ENCODE data around the gene MECP2. TPM values are rescaled to one million over a fixed set of nuclear protein-coding genes. Genes with fewer than 3 reads are reported as not detected.

MECP2 gene
- polyA plus RNA-seq, 4 donors = 9.4 to 18.4 (median 12.9) TPM

DNA sequence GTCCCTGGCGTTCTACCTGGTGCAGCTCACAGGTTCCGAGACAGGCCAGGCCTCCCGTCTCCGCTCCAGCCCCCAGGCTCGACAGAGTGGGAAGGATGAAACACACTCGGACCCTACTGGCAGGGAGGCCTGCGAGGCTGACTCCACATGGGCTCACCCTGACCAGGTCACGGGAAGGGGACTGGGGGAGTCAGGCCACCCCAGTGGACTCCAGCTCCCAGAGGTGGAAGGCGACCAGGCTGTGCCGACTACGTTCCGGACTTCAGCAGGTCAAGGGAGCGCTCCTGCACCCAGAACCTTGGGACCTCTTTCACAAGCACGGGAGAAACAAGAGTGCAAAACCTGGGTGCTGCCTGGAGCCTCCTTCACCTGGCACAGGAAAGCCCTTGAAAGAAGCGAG, 73.2 kb downstream of the MECP2 start:
- no peak overlapping the region for H3K4me3 ChIP-seq (ENCODE audit: low read depth in 1 of 3, low read length in 3 of 3)

DNA sequence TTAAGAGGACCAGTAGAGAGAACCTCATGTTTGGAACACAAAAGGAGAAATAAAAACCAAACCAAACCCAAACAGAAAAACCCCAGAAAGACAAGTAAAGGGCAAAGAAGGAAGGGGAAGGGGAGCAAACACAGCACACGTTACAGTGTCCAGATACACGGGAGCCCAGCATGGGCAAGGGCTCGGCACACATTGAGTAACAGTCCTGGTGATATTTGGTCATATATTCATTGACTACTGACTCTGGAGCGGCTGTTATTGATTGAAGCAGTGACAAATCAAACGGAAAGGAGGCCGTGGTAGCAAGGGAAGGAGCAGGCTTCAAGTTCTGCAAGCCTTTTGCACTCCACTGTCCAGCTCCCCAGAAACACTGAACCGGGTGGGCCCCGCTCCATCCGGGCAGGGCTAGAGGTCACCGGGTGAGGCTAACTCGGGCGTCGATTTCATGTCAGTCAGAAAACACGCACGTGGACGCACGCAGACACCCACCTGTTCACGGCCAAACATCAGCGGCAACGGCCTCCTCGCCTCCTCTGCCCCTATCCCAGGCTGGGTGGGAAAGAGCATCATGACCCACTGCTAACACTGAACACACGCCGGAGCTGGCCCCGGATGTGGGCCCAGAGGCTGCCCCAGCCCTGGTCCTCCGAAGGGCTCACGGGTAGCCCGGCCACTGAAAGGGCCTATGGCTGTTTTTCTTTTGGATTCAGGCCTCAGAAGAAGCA, 74.1 kb downstream of the MECP2 start:
- Histone ChIP-seq H3K27me3 (ENCODE audit: control insufficient read depth in 3 of 3, insufficient read depth in 3 of 3, low read length in 3 of 3) (no peaks in the 10 kb centered on the region), H3K27ac (ENCODE audit: low read depth in 1 of 3, low read length in 2 of 3) (peak overlapping the region in 1 of 3 donors; percentile 16), H3K4me3 (ENCODE audit: low read depth in 1 of 3, low read length in 3 of 3) (no peak overlapping the region), H3K9me3 (ENCODE audit: control insufficient read depth in 2 of 2, insufficient read depth in 1 of 2, low read depth in 1 of 2, low read length in 1 of 2) (no peaks in the 10 kb centered on the region), H3K4me1 (ENCODE audit: control insufficient read depth in 3 of 3, insufficient read depth in 2 of 3, low read depth in 1 of 3, low read length in 2 of 3) (peaks cover 0 to 5% (median 0%) of the 10 kb centered on the region in 3 donors), H3K36me3 (ENCODE audit: control insufficient read depth in 3 of 3, insufficient read depth in 2 of 3, low read depth in 1 of 3, low read length in 3 of 3) (peaks cover 0 to 39% (median 2%) of the 10 kb centered on the region in 3 donors)
- WGBS, 3 donors = 72 to 85% (median 84%) methylated on average over 24 to 27 of the region's 27 CpGs
- FAIRE-seq (no peak), DNase-seq (no peak)

More for the DNA sequence above, 73.2 kb downstream of the MECP2 start:
- 86 to 95% (median 94%) methylated on average over 15 of the region's 15 CpGs for WGBS, 3 donors
- no peak for FAIRE-seq
- Histone ChIP-seq H3K9me3 (ENCODE audit: control insufficient read depth in 2 of 2, insufficient read depth in 1 of 2, low read depth in 1 of 2, low read length in 1 of 2) (no peaks in the 10 kb centered on the region), H3K27me3 (ENCODE audit: control insufficient read depth in 3 of 3, insufficient read depth in 3 of 3, low read length in 3 of 3) (no peaks in the 10 kb centered on the region), H3K36me3 (ENCODE audit: control insufficient read depth in 3 of 3, insufficient read depth in 2 of 3, low read depth in 1 of 3, low read length in 3 of 3) (peaks cover 0 to 41% (median 2%) of the 10 kb centered on the region in 3 donors), H3K4me1 (ENCODE audit: control insufficient read depth in 3 of 3, insufficient read depth in 2 of 3, low read depth in 1 of 3, low read length in 2 of 3) (peaks cover 0 to 2% (median 0%) of the 10 kb centered on the region in 3 donors), H3K27ac (ENCODE audit: low read depth in 1 of 3, low read length in 2 of 3) (no peak overlapping the region)
- DNase-seq = no peak

DNA sequence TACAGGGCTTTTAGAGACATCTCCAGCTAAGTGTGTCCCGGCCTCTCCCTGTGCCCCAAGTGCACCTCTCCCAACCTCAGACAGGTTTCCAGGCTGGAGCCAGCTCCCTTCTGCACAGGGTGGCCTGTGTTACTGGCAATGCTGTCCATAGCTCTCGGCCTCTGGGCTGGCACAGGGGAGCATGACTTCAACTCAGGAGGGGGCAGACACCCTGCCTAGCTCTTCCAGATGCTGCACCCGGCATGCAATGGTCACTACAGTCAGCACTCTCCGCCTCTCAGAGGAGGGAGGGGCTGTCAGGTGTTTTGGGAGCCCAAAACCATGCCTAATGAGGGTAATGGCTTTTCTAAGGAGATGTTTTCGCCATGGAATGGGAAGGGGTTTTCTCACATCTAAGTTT, 75.4 kb downstream of the MECP2 start:
- no peaks in the 10 kb centered on the region for H3K9me3 ChIP-seq (ENCODE audit: control insufficient read depth in 2 of 2, insufficient read depth in 1 of 2, low read depth in 1 of 2, low read length in 1 of 2)
- DNase-seq (no peak), FAIRE-seq (no peak)
- H3K27ac ChIP-seq (ENCODE audit: low read depth in 1 of 3, low read length in 2 of 3) = no peak overlapping the region
- WGBS, 3 donors = 74 to 91% (median 84%) methylated on average over 4 to 5 of the region's 5 CpGs
- peaks cover 0 to 7% (median 0%) of the 10 kb centered on the region in 3 donors for H3K4me1 ChIP-seq (ENCODE audit: control insufficient read depth in 3 of 3, insufficient read depth in 2 of 3, low read depth in 1 of 3, low read length in 2 of 3)
- no peak overlapping the region for H3K4me3 ChIP-seq (ENCODE audit: low read depth in 1 of 3, low read length in 3 of 3)
- H3K27me3 ChIP-seq (ENCODE audit: control insufficient read depth in 3 of 3, insufficient read depth in 3 of 3, low read length in 3 of 3) = no peaks in the 10 kb centered on the region
- H3K36me3 ChIP-seq (ENCODE audit: control insufficient read depth in 3 of 3, insufficient read depth in 2 of 3, low read depth in 1 of 3, low read length in 3 of 3) = peaks cover 0 to 43% (median 0%) of the 10 kb centered on the region in 3 donors

DNA sequence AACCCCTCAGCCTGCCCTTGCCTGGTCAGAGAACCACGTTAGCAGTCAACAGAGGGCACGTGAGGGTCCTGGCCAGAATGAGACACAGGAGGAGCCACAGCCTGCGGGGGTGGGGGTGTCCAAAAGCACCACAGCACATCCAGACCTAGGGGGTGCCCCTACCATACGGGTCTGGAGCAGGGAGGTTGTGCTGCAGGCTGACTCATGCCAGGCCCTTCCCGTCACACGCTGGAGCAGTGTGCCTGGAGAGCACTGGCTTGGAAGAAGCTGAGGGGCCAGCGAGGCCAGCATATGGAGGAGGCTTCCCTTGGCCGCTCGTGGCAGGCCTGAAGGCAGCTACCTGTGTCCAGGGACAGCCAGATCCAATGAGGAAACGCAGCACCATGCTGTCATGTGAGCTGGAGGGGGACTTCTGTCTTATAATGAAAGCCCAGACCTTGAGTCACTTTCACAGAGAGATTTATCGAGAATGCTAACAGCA, 76.3 kb downstream of the MECP2 start:
- no peaks in the 10 kb centered on the region for H3K9me3 ChIP-seq (ENCODE audit: control insufficient read depth in 2 of 2, insufficient read depth in 1 of 2, low read depth in 1 of 2, low read length in 1 of 2)
- peaks cover 0 to 7% (median 0%) of the 10 kb centered on the region in 3 donors for H3K4me1 ChIP-seq (ENCODE audit: control insufficient read depth in 3 of 3, insufficient read depth in 2 of 3, low read depth in 1 of 3, low read length in 2 of 3)
- H3K27ac ChIP-seq (ENCODE audit: low read depth in 1 of 3, low read length in 2 of 3) = peak overlapping the region in 1 of 3 donors; percentile 87
- 70 to 93% (median 75%) methylated on average over 10 to 11 of the region's 11 CpGs for WGBS, 3 donors
- H3K27me3 ChIP-seq (ENCODE audit: control insufficient read depth in 3 of 3, insufficient read depth in 3 of 3, low read length in 3 of 3) = no peaks in the 10 kb centered on the region
- DNase-seq (no peak), FAIRE-seq (no peak)
- no peak overlapping the region for H3K4me3 ChIP-seq (ENCODE audit: low read depth in 1 of 3, low read length in 3 of 3)
- H3K36me3 ChIP-seq (ENCODE audit: control insufficient read depth in 3 of 3, insufficient read depth in 2 of 3, low read depth in 1 of 3, low read length in 3 of 3) = peaks cover 0 to 43% (median 0%) of the 10 kb centered on the region in 3 donors

DNA sequence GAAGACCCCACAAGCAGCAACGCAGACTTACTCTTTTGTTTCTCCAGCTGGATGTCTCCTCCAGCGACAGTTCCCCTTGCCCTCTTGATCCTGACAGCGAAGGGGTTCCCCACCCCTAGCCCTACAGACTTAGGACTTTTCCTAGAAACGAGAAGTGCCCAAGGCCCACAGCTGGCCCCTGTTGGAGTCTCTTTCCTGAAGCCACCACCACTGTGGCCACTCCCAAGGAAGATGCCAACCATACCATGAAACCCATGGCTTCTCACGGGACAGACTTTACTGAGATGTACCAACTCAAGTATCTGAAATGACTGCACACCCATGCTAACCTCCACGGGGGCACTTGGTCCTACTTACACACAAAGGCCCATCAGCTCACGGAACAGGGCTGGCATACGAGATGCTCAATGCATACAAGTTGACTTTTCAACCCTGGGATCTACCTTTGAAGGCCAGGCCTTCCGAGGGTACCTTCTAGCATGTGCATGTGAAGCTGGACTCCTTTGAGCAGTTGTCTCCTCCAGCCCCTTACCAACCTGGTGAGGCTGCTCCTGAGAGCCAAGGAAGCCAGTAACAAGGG, 76.9 kb downstream of the MECP2 start:
- no peaks in the 10 kb centered on the region for H3K27me3 ChIP-seq (ENCODE audit: control insufficient read depth in 3 of 3, insufficient read depth in 3 of 3, low read length in 3 of 3)
- FAIRE-seq (no peak), DNase-seq (no peak)
- peaks cover 0 to 7% (median 0%) of the 10 kb centered on the region in 3 donors for H3K4me1 ChIP-seq (ENCODE audit: control insufficient read depth in 3 of 3, insufficient read depth in 2 of 3, low read depth in 1 of 3, low read length in 2 of 3)
- H3K9me3 ChIP-seq (ENCODE audit: control insufficient read depth in 2 of 2, insufficient read depth in 1 of 2, low read depth in 1 of 2, low read length in 1 of 2) = no peaks in the 10 kb centered on the region
- peak overlapping the region; percentile 80 to 87 (median 87) for H3K27ac ChIP-seq (ENCODE audit: low read depth in 1 of 3, low read length in 2 of 3)
- 45 to 57% (median 51%) methylated on average over 7 to 9 of the region's 9 CpGs for WGBS, 3 donors
- H3K4me3 ChIP-seq (ENCODE audit: low read depth in 1 of 3, low read length in 3 of 3) = peak overlapping the region; percentile 5 to 66 (median 53)
- H3K36me3 ChIP-seq (ENCODE audit: control insufficient read depth in 3 of 3, insufficient read depth in 2 of 3, low read depth in 1 of 3, low read length in 3 of 3) = peaks cover 0 to 45% (median 3%) of the 10 kb centered on the region in 3 donors

DNA sequence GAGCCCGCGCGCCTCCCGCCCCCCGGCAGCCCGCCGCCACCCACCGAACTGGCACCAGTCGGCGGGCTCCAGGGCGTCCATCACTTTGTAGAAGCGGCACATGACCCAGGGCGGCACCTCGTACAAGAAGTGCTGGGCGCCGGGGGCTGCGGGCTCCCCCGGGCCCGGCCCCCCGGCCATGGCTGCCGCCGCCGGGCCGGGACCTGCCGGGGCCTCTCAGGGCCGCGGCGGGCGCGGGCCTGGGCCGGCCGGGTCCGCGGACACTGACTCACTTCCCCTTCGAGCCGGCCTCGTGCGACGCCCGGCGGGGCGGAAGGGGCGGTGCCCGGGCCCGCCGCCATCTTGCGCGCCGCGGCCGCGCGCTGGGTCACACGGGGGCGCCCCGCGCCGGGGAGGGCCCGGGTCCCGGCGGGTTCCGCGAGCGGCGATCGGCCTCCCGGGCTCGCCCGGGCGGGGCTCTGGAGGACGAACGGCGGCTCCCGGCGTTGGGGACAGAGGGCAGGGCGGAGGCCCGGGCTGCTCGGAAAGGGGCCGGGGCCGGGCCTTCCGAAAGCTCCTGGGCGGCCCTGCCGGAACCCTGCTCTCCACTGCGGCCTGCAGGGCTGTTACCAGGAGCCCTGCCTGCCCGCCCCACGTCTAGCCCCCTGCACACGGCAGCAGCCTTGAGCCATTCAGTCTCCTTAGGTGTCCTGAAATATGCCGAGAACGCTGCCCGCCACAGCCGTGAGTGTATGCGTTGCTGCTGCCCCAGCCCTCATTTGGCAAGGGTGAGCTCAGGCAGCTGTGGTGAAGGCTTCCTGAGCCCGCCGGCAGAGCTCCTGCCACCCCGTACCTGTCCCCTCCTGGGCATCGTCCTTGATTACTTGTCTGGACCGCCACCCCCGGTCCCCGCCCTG, 77.6 kb downstream of the MECP2 start, which contains the start of gene IRAK1:
Gene IRAK1, minus strand, starts transcription at position 270 of the 896 bp plus-strand sequence. Its CDS starts 90 bp downstream, at position 180.
- H3K9me3 ChIP-seq (ENCODE audit: control insufficient read depth in 2 of 2, insufficient read depth in 1 of 2, low read depth in 1 of 2, low read length in 1 of 2) = no peaks in the 10 kb centered on the region
- FAIRE-seq (no peak), DNase-seq (peak; percentile 60 to 77)
- H3K4me1 ChIP-seq (ENCODE audit: control insufficient read depth in 3 of 3, insufficient read depth in 2 of 3, low read depth in 1 of 3, low read length in 2 of 3) = peaks cover 0 to 7% (median 0%) of the 10 kb centered on the region in 3 donors
- WGBS, 3 donors = 0 to 48% (median 4%) methylated on average over 12 to 99 of the region's 99 CpGs
- H3K4me3 ChIP-seq (ENCODE audit: low read depth in 1 of 3, low read length in 3 of 3) = peak within 1 kb of the TSS; percentile 53 to 72 (median 66)
- peak within 1 kb of the TSS; percentile 80 to 87 (median 87) for H3K27ac ChIP-seq (ENCODE audit: low read depth in 1 of 3, low read length in 2 of 3)
- no peaks in the 10 kb centered on the region for H3K27me3 ChIP-seq (ENCODE audit: control insufficient read depth in 3 of 3, insufficient read depth in 3 of 3, low read length in 3 of 3)
- H3K36me3 ChIP-seq (ENCODE audit: control insufficient read depth in 3 of 3, insufficient read depth in 2 of 3, low read depth in 1 of 3, low read length in 3 of 3) = peaks cover 0 to 46% (median 4%) of the 10 kb centered on the region in 3 donors

DNA sequence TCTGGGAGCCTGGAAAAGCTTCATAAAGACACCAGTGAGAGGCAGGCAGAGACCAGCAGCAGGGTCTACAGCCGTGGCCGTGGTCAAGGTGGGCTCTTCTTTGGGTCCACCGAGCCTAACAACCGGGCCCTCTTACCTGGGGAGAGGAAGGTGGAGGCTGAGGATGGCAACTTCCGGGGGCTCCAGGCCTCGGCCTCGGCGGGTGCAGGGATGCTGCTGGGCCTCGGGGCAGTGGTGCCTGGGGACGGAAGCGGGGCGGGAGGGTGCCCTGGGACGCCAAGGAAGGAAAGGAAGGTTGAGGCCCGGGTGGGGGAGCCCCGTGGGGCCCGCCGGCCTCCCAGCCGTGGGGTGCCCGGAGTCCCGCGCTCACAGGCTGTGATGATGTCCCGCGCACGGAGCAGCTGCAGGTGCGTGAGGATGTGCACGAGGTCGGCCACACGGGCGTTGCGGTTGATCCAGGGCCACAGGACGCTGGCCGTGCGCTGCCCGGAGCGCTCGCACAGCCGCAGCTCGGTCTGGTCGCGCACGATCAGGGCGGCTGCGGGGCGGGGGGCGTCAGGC, 78.4 kb downstream of the MECP2 start:
- no peaks in the 10 kb centered on the region for H3K9me3 ChIP-seq (ENCODE audit: control insufficient read depth in 2 of 2, insufficient read depth in 1 of 2, low read depth in 1 of 2, low read length in 1 of 2)
- 1 to 39% (median 7%) methylated on average over 11 to 45 of the region's 45 CpGs for WGBS, 3 donors
- peaks cover 0 to 51% (median 4%) of the 10 kb centered on the region in 3 donors for H3K36me3 ChIP-seq (ENCODE audit: control insufficient read depth in 3 of 3, insufficient read depth in 2 of 3, low read depth in 1 of 3, low read length in 3 of 3)
- H3K4me3 ChIP-seq (ENCODE audit: low read depth in 1 of 3, low read length in 3 of 3) = peak overlapping the region; percentile 52 to 72 (median 66)
- DNase-seq (peak in 1 of 2 donors; percentile 44), FAIRE-seq (no peak)
- no peaks in the 10 kb centered on the region for H3K27me3 ChIP-seq (ENCODE audit: control insufficient read depth in 3 of 3, insufficient read depth in 3 of 3, low read length in 3 of 3)
- peak overlapping the region; percentile 45 to 79 (median 76) for H3K27ac ChIP-seq (ENCODE audit: low read depth in 1 of 3, low read length in 2 of 3)
- H3K4me1 ChIP-seq (ENCODE audit: control insufficient read depth in 3 of 3, insufficient read depth in 2 of 3, low read depth in 1 of 3, low read length in 2 of 3) = peaks cover 0 to 7% (median 0%) of the 10 kb centered on the region in 3 donors

All from small intestine (tissue), 7 donors.